Natural killer cell (primary cell): ENCODE measurements around the gene PANK4. TPM values are rescaled to one million over a fixed set of nuclear protein-coding genes. Genes with fewer than 3 reads are reported as not detected.

ENCODE experiments used
- ATAC-seq, 3 donors: fragments of 150-1000 bp in 2 of 3; fragments of 200-7000 bp in 1 of 3; cut with Tn5 transposase; 1 replicate in 1 of 3; 2 replicates in 2 of 3; pipeline ENCODE4 v1.10.0; 2021; ENCODE audit warnings: mild to moderate bottlenecking in 2 of 3, moderate library complexity in 2 of 3
- DNase-seq, 2 donors: peaks; one replicate each; pipeline versions ENCODE4 v3.0.0 to v3.0.0-alpha.2; 2013 to 2021; ENCODE audit warnings: mixed read lengths in 1 of 2
- H3K27ac ChIP-seq: one replicate; pipeline ENCODE4 v1.5.1; 2013; ENCODE audit warnings: mild to moderate bottlenecking, low read length
- H3K27me3 ChIP-seq: one replicate; pipeline ENCODE4 v1.6.1; 2013; ENCODE audit warnings: low read length; ENCODE audit not compliant: control insufficient read depth, insufficient read depth
- H3K36me3 ChIP-seq: one replicate; pipeline ENCODE4 v1.6.1; 2013; ENCODE audit warnings: low read length; ENCODE audit not compliant: control insufficient read depth, insufficient read depth
- H3K4me1 ChIP-seq: one replicate; pipeline ENCODE4 v1.6.1; 2013; ENCODE audit warnings: low read length; ENCODE audit not compliant: control insufficient read depth, insufficient read depth
- H3K4me3 ChIP-seq: one replicate; pipeline ENCODE4 v1.5.1; 2013; ENCODE audit warnings: low read length
- H3K9me3 ChIP-seq: one replicate; pipeline ENCODE4 v1.6.1; 2013; ENCODE audit warnings: low read length; ENCODE audit not compliant: control insufficient read depth, insufficient read depth
- H3K27ac Mint-ChIP-seq, 2 donors: one replicate each; pipeline ENCODE4 v1.8.0; 2022; ENCODE audit warnings: mild to moderate bottlenecking in 2 of 2, mixed read lengths in 2 of 2, moderate library complexity in 1 of 2
- H3K27me3 Mint-ChIP-seq, 2 donors: one replicate each; pipeline ENCODE4 v1.8.0; 2022; ENCODE audit warnings: low read depth in 2 of 2, mixed read lengths in 2 of 2
- H3K36me3 Mint-ChIP-seq: one replicate; pipeline ENCODE4 v1.8.0; 2022; ENCODE audit warnings: mixed read lengths
- H3K4me1 Mint-ChIP-seq, 2 donors: one replicate each; pipeline ENCODE4 v1.8.0; 2022; ENCODE audit warnings: mixed read lengths in 2 of 2
- H3K4me3 Mint-ChIP-seq: one replicate; pipeline ENCODE4 v1.8.0; 2022; ENCODE audit warnings: mild to moderate bottlenecking, moderate library complexity, mixed read lengths
- H3K9me3 Mint-ChIP-seq, 2 donors: one replicate each; pipeline ENCODE4 v1.8.0; 2022; ENCODE audit warnings: mixed read lengths in 2 of 2
- WGBS: methylation state at CpG from one replicate; pipeline ENCODE4 v1.1.7; 2013; ENCODE audit warnings: missing lambda C conversion rate; ENCODE audit not compliant: insufficient coverage; 5-methylcytosine and 5-hydroxymethylcytosine counted together
- intact Hi-C: fragments of 100-400 bp; cut with micrococcal nuclease; formaldehyde crosslinking; loops from one replicate; pipeline ENCODE4 v1.14.2; 2022
- total RNA-seq, 4 donors: library from RNA; stranded (reverse); fragments of 120-200 nt in 1 of 4; gene quantifications; one replicate each; pipeline versions ENCODE4 v1.2.3 to v1.2.4, GENCODE V29; 2013 to 2022
- TF ChIP-seq, protein P1 (sequence below): fragments of 200-600 bp; IDR thresholded peaks from one replicate; pipeline ENCODE4 v1.8.0; 2022; ENCODE audit warnings: antibody characterized with exemption

Gene PANK4
- total RNA-seq, 3 donors from 2014 or later (not counting 1 experiment from before 2014, with no cell fraction given): 48.2 to 75.7 (median 61.8) TPM

DNA sequence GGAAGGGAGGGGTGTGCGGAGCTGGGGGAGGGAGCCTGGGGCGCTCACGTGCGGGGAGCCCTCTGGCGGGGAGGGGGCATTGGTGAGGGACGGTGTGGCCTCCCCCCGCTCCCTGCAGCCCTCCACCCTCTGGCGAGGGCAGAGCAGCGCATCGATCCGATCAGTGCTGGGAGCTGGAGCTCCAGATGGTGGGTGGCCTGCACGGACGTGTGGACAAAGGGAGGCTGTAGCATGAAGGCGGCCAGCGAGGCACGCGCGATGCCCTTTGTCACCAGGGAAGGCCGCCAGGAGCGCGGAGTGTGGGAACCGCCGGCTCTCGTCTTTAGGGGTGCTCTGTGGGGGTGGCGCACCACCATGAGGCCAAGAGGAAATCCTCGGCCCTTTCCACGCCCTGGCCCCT lies 9.1 kb upstream of the PANK4 start:
- H3K27me3 ChIP-seq: peaks cover 24% of the 10 kb centered on the region
- H3K27ac Mint-ChIP-seq: no peak overlapping the region
- WGBS: 90% methylated on average over 27 of the region's 27 CpGs

DNA sequence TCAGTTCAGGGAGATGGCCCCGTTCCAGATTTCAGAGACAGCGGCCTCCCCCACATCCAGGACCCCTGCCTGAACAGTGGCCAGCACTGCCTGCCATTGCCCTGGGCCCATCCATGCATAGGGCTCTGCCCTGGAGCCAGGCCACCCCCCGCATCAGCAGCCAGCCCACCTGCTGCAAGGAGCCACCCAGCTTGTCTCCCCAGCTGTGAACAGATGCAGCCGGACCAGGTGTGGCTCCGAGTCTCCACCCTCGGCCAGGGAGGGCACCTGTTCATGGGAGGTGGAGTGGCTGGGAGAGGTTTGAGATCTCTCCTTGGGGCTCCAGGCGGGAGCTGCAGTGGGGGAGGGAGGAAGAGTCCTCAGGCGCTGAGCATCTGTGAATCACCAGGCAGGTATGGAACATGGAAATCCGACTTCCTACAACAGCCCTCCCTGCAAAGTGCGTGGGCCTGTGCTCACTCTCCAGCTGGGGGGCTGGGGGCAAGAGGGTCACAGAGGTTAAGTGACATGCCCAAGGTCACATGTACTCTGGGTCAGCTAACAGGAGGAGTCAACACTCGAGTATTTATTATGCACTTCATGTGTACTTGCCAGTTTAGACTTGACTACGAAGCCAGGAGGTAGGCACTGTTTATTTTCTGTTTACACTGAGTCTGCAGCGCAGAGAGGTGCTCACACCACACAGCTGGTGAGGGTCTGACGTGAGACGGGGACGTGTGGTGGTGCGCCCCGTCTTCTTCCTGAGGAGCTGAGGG lies 8.5 kb upstream of the PANK4 start:
- H3K4me1 ChIP-seq: peaks cover 12% of the 10 kb centered on the region
- no peak for ATAC-seq
- TF ChIP-seq, protein P1, sequence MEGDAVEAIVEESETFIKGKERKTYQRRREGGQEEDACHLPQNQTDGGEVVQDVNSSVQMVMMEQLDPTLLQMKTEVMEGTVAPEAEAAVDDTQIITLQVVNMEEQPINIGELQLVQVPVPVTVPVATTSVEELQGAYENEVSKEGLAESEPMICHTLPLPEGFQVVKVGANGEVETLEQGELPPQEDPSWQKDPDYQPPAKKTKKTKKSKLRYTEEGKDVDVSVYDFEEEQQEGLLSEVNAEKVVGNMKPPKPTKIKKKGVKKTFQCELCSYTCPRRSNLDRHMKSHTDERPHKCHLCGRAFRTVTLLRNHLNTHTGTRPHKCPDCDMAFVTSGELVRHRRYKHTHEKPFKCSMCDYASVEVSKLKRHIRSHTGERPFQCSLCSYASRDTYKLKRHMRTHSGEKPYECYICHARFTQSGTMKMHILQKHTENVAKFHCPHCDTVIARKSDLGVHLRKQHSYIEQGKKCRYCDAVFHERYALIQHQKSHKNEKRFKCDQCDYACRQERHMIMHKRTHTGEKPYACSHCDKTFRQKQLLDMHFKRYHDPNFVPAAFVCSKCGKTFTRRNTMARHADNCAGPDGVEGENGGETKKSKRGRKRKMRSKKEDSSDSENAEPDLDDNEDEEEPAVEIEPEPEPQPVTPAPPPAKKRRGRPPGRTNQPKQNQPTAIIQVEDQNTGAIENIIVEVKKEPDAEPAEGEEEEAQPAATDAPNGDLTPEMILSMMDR: no peak
- DNase-seq: no peak
- H3K9me3 ChIP-seq: no peaks in the 10 kb centered on the region
- H3K4me3 Mint-ChIP-seq: no peak overlapping the region
- intact Hi-C loops: no loop called here
- H3K27me3 Mint-ChIP-seq: peaks cover 0 to 9% of the 10 kb centered on the region in 2 donors
- H3K4me3 ChIP-seq: no peak overlapping the region
- H3K4me1 Mint-ChIP-seq: no peaks in the 10 kb centered on the region
- no peaks in the 10 kb centered on the region for H3K36me3 ChIP-seq
- no peaks in the 10 kb centered on the region for H3K36me3 Mint-ChIP-seq
- peaks cover 27% of the 10 kb centered on the region for H3K27me3 ChIP-seq
- H3K27ac ChIP-seq: no peak overlapping the region
- no peak overlapping the region for H3K27ac Mint-ChIP-seq
- H3K9me3 Mint-ChIP-seq: no peaks in the 10 kb centered on the region
- 64% methylated on average over 18 of the region's 18 CpGs for WGBS

More for the DNA sequence above, 9.1 kb upstream of the PANK4 start:
- Mint-ChIP-seq H3K4me3 (no peak overlapping the region), H3K27me3 (peaks cover 0 to 9% of the 10 kb centered on the region in 2 donors), H3K36me3 (no peaks in the 10 kb centered on the region), H3K9me3 (no peaks in the 10 kb centered on the region), H3K4me1 (no peaks in the 10 kb centered on the region)
- no peak for ATAC-seq
- H3K27ac ChIP-seq: no peak overlapping the region
- H3K9me3 ChIP-seq: no peaks in the 10 kb centered on the region
- H3K4me1 ChIP-seq: peaks cover 11% of the 10 kb centered on the region
- TF ChIP-seq, protein P1: no peak
- no peak for DNase-seq
- no peaks in the 10 kb centered on the region for H3K36me3 ChIP-seq
- intact Hi-C loops: no loop called here
- H3K4me3 ChIP-seq: no peak overlapping the region

DNA sequence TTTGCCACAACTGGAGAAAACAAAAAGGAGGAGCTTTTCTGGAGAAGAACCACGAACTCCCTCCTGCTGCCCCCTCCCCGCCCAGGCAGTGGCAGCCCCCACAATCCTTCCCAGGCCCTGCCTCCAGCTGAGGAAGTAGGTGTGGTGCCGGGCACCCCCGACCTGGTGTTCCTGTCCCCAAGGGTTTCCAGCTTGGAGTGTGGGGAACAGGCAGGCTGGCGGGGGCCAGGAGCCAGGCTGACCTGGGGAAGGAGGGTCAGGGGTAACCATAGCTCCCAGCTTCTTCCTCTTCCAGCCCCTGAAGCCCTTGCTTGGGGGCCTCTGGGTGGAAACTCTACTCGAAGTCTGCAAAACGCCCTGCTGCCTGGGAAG lies 7.9 kb upstream of the PANK4 start:
- H3K27ac ChIP-seq: no peak overlapping the region
- H3K27me3 Mint-ChIP-seq: peaks cover 0 to 9% of the 10 kb centered on the region in 2 donors
- no peak overlapping the region for H3K4me3 ChIP-seq
- intact Hi-C loops: no loop called here
- TF ChIP-seq, protein P1: no peak
- H3K27ac Mint-ChIP-seq: no peak overlapping the region
- H3K36me3 ChIP-seq: no peaks in the 10 kb centered on the region
- H3K36me3 Mint-ChIP-seq: no peaks in the 10 kb centered on the region
- 30% methylated on average over 7 of the region's 7 CpGs for WGBS
- no peaks in the 10 kb centered on the region for H3K4me1 Mint-ChIP-seq
- no peaks in the 10 kb centered on the region for H3K9me3 ChIP-seq
- no peak overlapping the region for H3K4me3 Mint-ChIP-seq
- H3K27me3 ChIP-seq: peaks cover 27% of the 10 kb centered on the region
- no peaks in the 10 kb centered on the region for H3K9me3 Mint-ChIP-seq
- ATAC-seq (no peak), DNase-seq (no peak)
- peaks cover 16% of the 10 kb centered on the region for H3K4me1 ChIP-seq

DNA sequence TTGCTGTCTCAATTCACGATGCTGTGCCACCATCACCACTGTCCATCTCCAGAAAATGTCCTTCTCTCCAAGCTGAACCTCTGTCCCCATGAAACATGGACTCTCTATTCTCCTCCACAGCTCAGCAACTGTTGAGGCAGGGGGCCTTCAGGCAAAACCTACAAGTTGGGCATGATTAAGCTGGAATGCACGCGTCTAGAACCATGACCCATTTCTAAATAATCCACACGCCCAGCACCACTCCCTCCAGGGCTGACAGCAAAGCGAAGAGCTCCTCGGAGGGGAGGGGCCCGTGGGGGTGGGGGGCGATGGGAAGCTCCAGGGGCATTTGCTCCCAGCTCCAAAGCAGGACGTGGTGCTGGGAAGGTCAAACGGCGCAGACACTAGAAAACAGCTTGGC lies 7.0 kb upstream of the PANK4 start:
- H3K4me1 Mint-ChIP-seq: peaks cover 0 to 8% of the 10 kb centered on the region in 2 donors
- H3K36me3 Mint-ChIP-seq: no peaks in the 10 kb centered on the region
- ATAC-seq (no peak), DNase-seq (no peak)
- Histone ChIP-seq H3K4me1 (peaks cover 25% of the 10 kb centered on the region), H3K9me3 (no peaks in the 10 kb centered on the region), H3K27me3 (peaks cover 35% of the 10 kb centered on the region), H3K27ac (no peak overlapping the region), H3K36me3 (no peaks in the 10 kb centered on the region), H3K4me3 (no peak overlapping the region)
- H3K4me3 Mint-ChIP-seq: no peak overlapping the region
- H3K27me3 Mint-ChIP-seq: peaks cover 0 to 13% of the 10 kb centered on the region in 2 donors
- TF ChIP-seq, protein P1: no peak
- no peak overlapping the region for H3K27ac Mint-ChIP-seq
- intact Hi-C loops: no loop called here
- H3K9me3 Mint-ChIP-seq: no peaks in the 10 kb centered on the region
- 79% methylated on average over 11 of the region's 11 CpGs for WGBS
